ENCODE measurements around the gene ASF1B.
A peak's percentile ranks its signal among the peaks of the same experiment; 100 is the strongest.

Gene ASF1B

DNA sequence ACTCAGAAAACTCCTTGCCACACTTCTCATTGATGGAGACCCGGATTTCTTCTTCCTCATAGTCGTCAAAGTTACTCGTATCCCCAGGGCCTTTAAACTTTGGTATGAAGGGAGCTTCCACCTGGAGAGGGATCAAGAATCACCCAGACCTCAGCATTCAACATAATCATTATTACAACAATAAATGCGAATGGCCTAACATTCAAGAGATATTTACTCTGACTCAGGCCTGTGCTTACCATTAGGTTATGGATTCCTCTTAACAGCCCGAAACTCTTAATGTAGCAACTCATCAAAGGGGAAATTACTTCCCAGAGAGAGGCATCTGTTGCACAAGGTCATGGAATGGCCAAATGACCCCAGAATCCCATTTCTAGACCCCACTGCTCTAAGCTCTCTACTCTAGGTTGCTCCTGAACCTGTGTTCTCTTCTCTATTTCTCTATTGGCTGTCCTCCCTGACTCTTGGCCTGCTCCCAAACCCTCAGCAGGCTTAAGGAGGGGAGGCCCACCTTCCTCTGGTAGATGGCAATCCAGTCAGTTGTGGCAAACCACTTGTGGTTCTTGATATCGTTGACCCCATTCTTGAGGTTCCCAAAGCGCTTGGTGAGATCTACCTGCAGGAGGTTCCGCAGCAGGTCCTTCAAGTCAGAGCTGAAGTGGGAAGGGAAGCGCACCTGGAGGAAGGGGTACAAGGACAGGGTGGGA, 43.1 kb downstream of the ASF1B start:
- Mint-ChIP-seq H3K4me3 (no peak overlapping the region), H3K36me3 (peaks cover 44% of the 10 kb centered on the region), H3K4me1 (peaks cover 25% of the 10 kb centered on the region), H3K27ac (no peak overlapping the region), H3K9me3 (peaks cover 3% of the 10 kb centered on the region)
- no peak for ATAC-seq
- DNase-seq (ENCODE audit: low spot score in 2 of 2): no peak

DNA sequence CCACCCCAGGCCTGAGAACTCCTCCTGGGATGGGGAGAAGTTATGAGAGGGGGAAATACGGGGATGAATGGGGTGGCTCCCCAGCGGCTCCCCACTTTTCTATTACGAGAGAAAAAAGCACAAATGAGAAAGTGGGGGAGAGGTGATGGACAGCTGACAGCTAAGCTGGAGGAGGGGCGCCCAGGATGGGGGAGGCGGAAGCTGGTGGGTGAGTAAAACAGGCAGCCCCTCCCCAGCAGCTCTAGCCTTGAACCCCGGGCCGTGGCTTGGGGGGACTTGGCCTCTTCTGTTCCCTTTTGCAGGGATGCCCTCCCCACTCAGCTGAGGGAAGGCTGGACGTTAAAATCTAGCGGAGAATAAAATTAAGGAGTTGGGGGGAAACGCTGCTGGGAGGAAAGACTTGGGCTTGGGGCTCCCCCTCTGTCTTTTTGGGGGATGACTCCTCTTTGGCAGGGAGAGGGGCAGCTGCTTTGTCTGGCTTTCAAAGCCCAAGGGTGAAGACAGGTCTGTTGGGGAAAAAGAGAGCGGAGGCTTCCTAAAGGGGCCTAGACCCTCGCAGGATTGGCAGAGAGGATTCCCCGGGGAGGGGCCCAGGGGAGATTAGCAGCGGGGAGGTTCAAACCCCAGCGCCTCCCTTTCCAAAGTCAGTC, 44.5 kb downstream of the ASF1B start:
- H3K4me1 Mint-ChIP-seq: peaks cover 25% of the 10 kb centered on the region

GRCh38 chr19:14091081-14091812, 45.1 kb downstream of the ASF1B start:
- ATAC-seq (peak; percentile 83), DNase-seq (ENCODE audit: low spot score in 2 of 2) (peak; percentile 72 to 88)
- H3K4me3 Mint-ChIP-seq: peak overlapping the region; percentile 94

More for the DNA sequence above, 44.5 kb downstream of the ASF1B start:
- peaks cover 3% of the 10 kb centered on the region for H3K9me3 Mint-ChIP-seq
- peak overlapping the region; percentile 94 for H3K4me3 Mint-ChIP-seq
- peak overlapping the region; percentile 96 for H3K27ac Mint-ChIP-seq
- ATAC-seq: peak; percentile 1
- no peak for DNase-seq (ENCODE audit: low spot score in 2 of 2)
- peaks cover 43% of the 10 kb centered on the region for H3K36me3 Mint-ChIP-seq

DNA sequence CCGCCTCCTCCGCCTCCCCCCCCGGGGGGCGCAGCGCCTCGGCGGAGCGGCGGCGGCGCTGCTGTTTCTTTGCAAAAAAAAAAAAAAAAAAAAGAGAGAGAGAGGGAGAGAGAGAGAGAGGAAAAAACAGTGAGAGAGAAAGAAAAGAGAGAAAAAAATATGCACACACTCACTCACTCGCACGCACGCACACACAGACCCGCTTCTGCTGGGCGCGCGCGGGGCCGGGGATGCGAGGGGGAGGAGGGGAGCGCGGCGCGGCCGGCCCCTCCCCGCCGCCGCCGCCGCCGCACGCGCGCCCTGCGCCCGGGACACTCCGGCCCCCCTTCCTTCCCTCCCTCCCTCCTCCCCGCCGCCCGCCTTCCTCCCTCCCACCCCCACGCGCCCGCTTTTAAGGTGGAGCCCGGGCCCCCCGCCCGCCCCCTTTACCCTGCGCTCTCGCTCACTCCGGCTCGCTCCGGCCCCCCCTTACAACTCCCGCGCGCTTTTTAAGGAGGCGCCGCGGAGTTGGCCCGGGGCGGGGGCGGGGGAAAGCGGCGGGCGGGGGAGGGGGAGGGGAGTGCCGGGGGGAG, 45.8 kb downstream of the ASF1B start, which contains the start of gene SAMD1:
SAMD1 (minus strand) TSS at position 243 of the 572 bp plus-strand sequence.
- Mint-ChIP-seq H3K27ac (peak within 1 kb of the TSS; percentile 96), H3K4me3 (peak within 1 kb of the TSS; percentile 94), H3K4me1 (peaks cover 25% of the 10 kb centered on the region), H3K36me3 (peaks cover 39% of the 10 kb centered on the region), H3K9me3 (peaks cover 3% of the 10 kb centered on the region)
- peak in 1 of 2 donors; percentile 79 for DNase-seq (ENCODE audit: low spot score in 2 of 2)
- ATAC-seq: peak; percentile 71

More at GRCh38 chr19:14091081-14091812, 45.1 kb downstream of the ASF1B start:
- peaks cover 40% of the 10 kb centered on the region for H3K36me3 Mint-ChIP-seq
- peaks cover 25% of the 10 kb centered on the region for H3K4me1 Mint-ChIP-seq
- peaks cover 3% of the 10 kb centered on the region for H3K9me3 Mint-ChIP-seq
- peak overlapping the region; percentile 96 for H3K27ac Mint-ChIP-seq

DNA sequence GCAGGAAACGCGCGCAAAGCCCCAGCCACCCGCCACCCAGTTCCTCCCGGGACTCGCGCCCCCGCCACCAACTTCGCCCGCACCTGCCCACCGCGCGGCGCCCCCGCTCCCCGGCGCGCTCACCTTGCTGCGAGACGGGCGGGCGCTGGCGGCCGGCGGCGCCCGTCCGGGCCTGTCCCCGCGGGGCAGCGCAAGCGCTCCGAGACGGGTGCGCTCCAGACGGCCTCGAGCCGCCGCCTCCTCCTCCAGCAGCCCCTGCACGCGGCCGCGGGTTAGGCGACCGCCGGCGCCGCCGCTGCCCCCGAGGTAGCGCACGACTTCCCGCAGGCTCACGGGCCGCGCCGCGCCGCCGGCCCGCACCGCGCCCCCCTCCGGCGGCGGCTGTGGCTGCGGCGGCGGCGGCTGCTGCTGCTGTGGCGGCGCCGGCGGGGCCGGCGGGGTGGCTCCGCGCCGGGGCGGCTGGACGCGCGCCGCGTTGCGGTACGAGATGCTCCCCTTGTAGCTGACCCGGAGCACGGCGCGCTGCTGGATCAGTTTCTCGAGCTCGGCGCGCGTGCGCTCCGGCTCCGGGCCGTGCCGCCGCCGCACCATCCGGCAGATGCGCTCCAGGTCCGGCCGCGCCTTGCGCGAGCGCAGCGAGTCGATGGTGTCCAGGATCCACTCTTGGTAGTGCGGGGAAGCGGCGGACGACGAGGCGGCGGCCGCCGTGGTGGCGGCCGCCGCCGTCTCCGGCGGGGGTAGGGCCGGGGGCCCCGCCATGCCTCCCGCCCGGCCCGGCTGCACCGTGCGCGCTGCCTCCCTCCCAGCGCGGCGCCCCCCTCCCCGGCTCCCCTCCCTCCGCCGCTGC, 46.5 kb downstream of the ASF1B start:
- Mint-ChIP-seq H3K4me3 (peak overlapping the region; percentile 94), H3K4me1 (peaks cover 25% of the 10 kb centered on the region), H3K36me3 (peaks cover 39% of the 10 kb centered on the region), H3K9me3 (peaks cover 3% of the 10 kb centered on the region), H3K27ac (peak overlapping the region; percentile 23)
- ATAC-seq: peak; percentile 38
- peak; percentile 34 to 72 for DNase-seq (ENCODE audit: low spot score in 2 of 2)

GRCh38 chr19:14089412-14089661, 47.1 kb downstream of the ASF1B start:
- peaks cover 25% of the 10 kb centered on the region for H3K4me1 Mint-ChIP-seq
- H3K4me3 Mint-ChIP-seq: peak overlapping the region; percentile 94
- DNase-seq (ENCODE audit: low spot score in 2 of 2) (no peak), ATAC-seq (no peak)
- H3K9me3 Mint-ChIP-seq: peaks cover 3% of the 10 kb centered on the region
- no peak overlapping the region for H3K27ac Mint-ChIP-seq
- H3K36me3 Mint-ChIP-seq: peaks cover 39% of the 10 kb centered on the region

- DNase-seq (ENCODE audit: low spot score in 2 of 2) (no peak), ATAC-seq (no peak)
- Mint-ChIP-seq H3K4me3 (peak overlapping the region; percentile 94), H3K9me3 (peaks cover 3% of the 10 kb centered on the region), H3K4me1 (peaks cover 25% of the 10 kb centered on the region), H3K36me3 (peaks cover 39% of the 10 kb centered on the region), H3K27ac (no peak overlapping the region)
Measured at GRCh38 chr19:14088634-14089411, 47.6 kb downstream of the ASF1B start.

DNA sequence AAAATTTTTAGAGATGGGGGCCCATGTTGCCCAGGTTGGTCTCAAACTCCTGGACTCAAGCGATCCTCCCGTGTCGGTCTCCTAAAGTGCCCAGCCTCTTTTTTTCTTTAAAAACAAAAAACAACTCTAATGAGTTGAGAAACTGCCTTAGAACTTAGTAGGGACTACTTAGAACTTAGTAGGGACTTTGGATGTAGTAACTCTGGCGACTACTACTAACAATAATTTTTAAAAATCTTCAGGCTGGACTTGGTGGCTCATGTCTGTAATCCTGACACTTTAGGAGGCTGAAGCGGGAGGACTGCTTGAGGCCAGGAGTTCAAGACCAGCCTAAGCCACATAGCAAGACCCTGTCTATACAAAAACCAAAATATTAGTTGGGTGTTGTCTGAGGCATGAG, 50.3 kb downstream of the ASF1B start:
- ATAC-seq (no peak), DNase-seq (ENCODE audit: low spot score in 2 of 2) (no peak)
- Mint-ChIP-seq H3K36me3 (peaks cover 32% of the 10 kb centered on the region), H3K4me3 (no peak overlapping the region), H3K27ac (no peak overlapping the region), H3K4me1 (peaks cover 19% of the 10 kb centered on the region), H3K9me3 (no peaks in the 10 kb centered on the region)

DNA sequence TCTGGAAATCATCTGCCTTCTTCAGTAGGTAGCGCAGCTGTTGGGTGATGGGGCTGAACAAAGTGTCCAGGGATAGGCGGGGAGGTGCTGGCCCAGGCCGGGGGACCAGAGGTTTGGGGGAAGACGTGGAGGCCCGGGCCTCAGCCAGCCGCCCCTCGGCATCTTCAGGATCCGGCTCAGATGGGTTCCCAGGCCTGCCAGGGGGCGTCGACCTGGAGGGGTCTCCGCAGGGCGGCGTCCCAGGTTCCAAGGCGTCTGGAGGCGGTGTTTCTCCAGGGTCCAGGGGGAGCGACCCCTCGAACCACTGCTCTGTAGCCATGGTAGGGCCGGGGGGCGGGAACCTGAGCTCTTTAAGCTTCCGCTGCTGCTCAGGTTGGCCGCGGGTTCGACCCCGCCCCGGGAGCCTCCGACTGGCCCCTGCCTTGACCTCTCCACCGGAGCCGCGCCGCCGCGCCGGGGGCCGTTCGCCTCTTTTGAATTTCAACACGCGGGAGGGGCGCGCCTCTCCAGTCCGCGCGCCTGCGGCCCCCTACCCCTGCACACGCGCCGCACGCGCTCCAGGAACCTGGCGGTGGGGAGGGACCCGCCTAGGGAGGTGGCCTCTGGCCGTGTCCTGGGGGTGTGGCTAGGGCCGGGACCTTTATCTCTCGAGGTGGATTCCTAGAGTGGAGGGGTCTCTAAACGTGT, 50.9 kb downstream of the ASF1B start, which contains the start of gene C19orf67:
C19orf67 (minus strand) TSS at position 475 of the 687 bp plus-strand sequence; CDS start at position 319, 156 bp downstream.
- no peak within 1 kb of the TSS for H3K4me3 Mint-ChIP-seq
- no peaks in the 10 kb centered on the region for H3K9me3 Mint-ChIP-seq
- H3K4me1 Mint-ChIP-seq: peaks cover 19% of the 10 kb centered on the region
- H3K36me3 Mint-ChIP-seq: peaks cover 35% of the 10 kb centered on the region
- DNase-seq (ENCODE audit: low spot score in 2 of 2): no peak
- ATAC-seq: no peak
- H3K27ac Mint-ChIP-seq: peak within 1 kb of the TSS; percentile 27

- ATAC-seq (no peak), DNase-seq (ENCODE audit: low spot score in 2 of 2) (no peak)
- Mint-ChIP-seq H3K4me3 (peak overlapping the region; percentile 91), H3K36me3 (peaks cover 15% of the 10 kb centered on the region), H3K27ac (peak overlapping the region; percentile 96), H3K9me3 (no peaks in the 10 kb centered on the region), H3K4me1 (peaks cover 13% of the 10 kb centered on the region)
Measured at GRCh38 chr19:14082675-14082960, 53.8 kb downstream of the ASF1B start.

- DNase-seq (ENCODE audit: low spot score in 2 of 2) (peak; percentile 21 to 67), ATAC-seq (peak; percentile 33)
- peaks cover 13% of the 10 kb centered on the region for H3K4me1 Mint-ChIP-seq
- H3K27ac Mint-ChIP-seq: peak overlapping the region; percentile 96
- no peaks in the 10 kb centered on the region for H3K9me3 Mint-ChIP-seq
- H3K36me3 Mint-ChIP-seq: peaks cover 13% of the 10 kb centered on the region
- H3K4me3 Mint-ChIP-seq: peak overlapping the region; percentile 91
Measured at GRCh38 chr19:14081797-14082674, 54.4 kb downstream of the ASF1B start.

DNA sequence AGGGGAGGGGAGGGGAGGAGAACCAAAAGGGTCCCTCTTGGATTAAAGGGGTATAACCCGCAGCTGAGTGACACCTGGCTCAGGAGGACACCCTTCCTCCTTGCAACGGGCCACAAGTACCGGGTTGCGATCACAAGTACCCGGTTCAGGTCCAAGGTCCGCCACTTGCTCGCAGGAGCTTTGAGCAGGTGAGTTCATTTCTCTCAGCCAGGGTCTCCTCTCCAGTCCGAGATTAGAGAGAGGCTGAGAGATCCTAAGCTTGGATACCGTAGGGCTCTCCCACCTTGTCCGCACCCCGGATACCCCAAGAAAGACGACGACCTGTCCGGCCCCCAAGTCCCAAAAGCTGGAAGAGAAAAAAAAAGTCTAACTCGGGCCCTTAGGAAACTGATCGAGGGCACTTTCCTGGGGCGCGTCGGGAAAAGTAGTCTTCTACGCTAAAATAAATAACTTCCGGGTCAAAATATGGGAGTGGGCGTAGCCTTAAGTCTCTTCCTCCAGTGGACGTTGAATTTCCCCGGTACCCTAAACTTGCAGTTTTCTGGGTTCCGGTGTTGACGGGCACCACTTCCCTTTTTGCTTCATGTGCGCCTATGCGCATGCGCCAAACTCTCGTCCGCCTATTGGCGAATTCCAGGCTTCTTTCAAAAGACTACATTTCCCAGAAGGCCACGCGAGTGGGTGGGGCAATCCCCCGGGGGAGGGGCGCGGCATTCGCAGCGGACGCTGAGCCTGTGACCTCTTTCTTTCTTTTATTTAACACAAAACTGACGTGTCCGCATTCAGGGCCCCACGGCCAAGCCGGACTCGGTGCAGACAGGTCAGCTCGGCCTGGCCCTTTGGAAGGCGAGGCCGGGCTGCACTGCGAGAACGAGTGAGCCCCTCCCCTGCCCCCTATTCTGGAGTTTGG, 55.2 kb downstream of the ASF1B start:
- DNase-seq (ENCODE audit: low spot score in 2 of 2) (peak; percentile 98 to 100), ATAC-seq (peak; percentile 94)
- Mint-ChIP-seq H3K27ac (peak overlapping the region; percentile 96), H3K36me3 (peaks cover 9% of the 10 kb centered on the region), H3K4me1 (peaks cover 13% of the 10 kb centered on the region), H3K9me3 (no peaks in the 10 kb centered on the region), H3K4me3 (peak overlapping the region; percentile 91)

All from stimulated activated effector memory CD8-positive, alpha-beta T cell treated with anti-CD3 and anti-CD28 coated beads, Interleukin-12 subunit alpha, Interleukin-12 subunit beta, amount 100 ng/mL, for 72 hours (primary cell).